KMS-11 (cell line): ENCODE measurements around the gene TNNT3.

Experiments used
- H2AFZ ChIP-seq: fragments of 200-600 bp; sonication (generic); 2 replicates; pipeline ENCODE4 v1.6.1; 2016; ENCODE audit warnings: antibody characterized with exemption, mixed run types, low read depth
- H3K27ac ChIP-seq: fragments of 200-600 bp; sonication (generic); 2 replicates; pipeline ENCODE4 v1.6.1; 2016; ENCODE audit warnings: mild to moderate bottlenecking, mixed run types
- H3K27me3 ChIP-seq: fragments of 200-600 bp; sonication (generic); 2 replicates; pipeline ENCODE4 v1.6.1; 2017; ENCODE audit warnings: mild to moderate bottlenecking, low read depth, mixed run types, moderate library complexity; ENCODE audit not compliant: insufficient read depth
- H3K36me3 ChIP-seq: fragments of 200-600 bp; sonication (generic); 2 replicates; pipeline ENCODE4 v1.6.1; 2017; ENCODE audit warnings: mild to moderate bottlenecking, mixed run types; ENCODE audit not compliant: insufficient read depth
- H3K4me1 ChIP-seq: fragments of 200-600 bp; sonication (generic); 2 replicates; pipeline ENCODE4 v1.6.1; 2016; ENCODE audit warnings: mild to moderate bottlenecking, low read depth, mixed run types; ENCODE audit not compliant: poor library complexity, severe bottlenecking
- H3K4me2 ChIP-seq: fragments of 200-600 bp; sonication (generic); 2 replicates; pipeline ENCODE4 v1.7.0; 2016; ENCODE audit warnings: mild to moderate bottlenecking, mixed run types
- H3K4me3 ChIP-seq: fragments of 200-600 bp; sonication (generic); IDR thresholded peaks from 2 replicates; pipeline ENCODE4 v1.6.1; 2017; ENCODE audit warnings: low read depth, low read length, mixed read lengths; ENCODE audit not compliant: insufficient read depth
- H3K79me2 ChIP-seq: fragments of 200-600 bp; sonication (generic); 2 replicates; pipeline ENCODE4 v1.6.1; 2016; ENCODE audit warnings: low read depth, mixed run types; ENCODE audit not compliant: insufficient read depth
- H3K9ac ChIP-seq: fragments of 200-600 bp; sonication (generic); 2 replicates; pipeline ENCODE4 v1.6.1; 2016; ENCODE audit warnings: mild to moderate bottlenecking, mixed run types
- H4K20me1 ChIP-seq: fragments of 200-600 bp; sonication (generic); 2 replicates; pipeline ENCODE4 v1.6.1; 2016; ENCODE audit warnings: mild to moderate bottlenecking, mixed run types; ENCODE audit not compliant: insufficient read depth
- TF ChIP-seq, protein P1 (sequence below): fragments of 200-600 bp; sonication (generic); conservative IDR thresholded peaks from 2 replicates; pipeline ENCODE4 v1.6.1; 2017; ENCODE audit warnings: low read depth, mild to moderate bottlenecking, antibody characterized with exemption, low read length, moderate library complexity, mixed read lengths

Gene TNNT3

DNA sequence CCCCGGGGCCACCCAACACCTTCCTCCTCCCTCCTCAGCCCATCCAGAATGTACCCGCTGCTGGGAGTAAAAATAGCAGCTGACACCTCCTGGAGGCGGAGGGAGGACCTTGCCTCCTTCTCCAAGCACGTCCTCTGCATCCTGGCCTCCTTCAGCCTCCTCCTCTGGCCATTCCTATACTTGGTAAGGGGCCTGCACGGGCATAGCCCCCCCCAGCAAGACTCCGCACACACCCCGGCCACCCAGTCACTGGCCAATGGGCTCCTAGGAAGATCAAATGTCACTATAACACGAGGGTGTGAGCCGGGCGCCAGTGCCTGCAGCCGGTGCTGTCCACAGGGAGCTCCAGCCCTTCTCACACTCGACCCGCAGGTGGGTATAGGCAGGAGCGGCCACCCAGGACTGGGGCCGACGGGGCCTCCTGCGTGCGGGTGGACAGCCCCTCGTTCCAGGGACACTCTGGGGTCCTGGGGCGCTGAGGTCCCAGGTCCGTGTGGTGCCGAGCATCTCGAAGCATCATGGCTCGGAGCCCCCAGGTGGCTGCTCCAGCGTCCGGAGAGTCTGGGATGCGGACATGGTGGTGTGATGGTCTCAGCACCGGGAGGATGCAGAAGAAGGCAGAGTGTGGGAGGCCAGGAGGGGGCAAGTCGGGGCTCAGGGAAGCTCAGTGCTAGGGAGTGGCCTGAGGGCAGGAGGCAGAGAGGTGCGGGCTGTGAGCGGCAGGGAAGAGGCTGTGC lies at the start of gene TNNT3:
Gene TNNT3 (plus strand): TSS at position 313 of the 737 bp plus-strand sequence. CDS start 3,172 bp downstream, outside the sequence.
- H3K4me2 ChIP-seq, result no peak within 1 kb of the TSS

GRCh38 chr11:1870326-1870696 lies 49.2 kb upstream of the TNNT3 start:
- Histone ChIP-seq H3K9ac (no peak overlapping the region), H2AFZ (no peak overlapping the region), H3K36me3 (no peaks in the 10 kb centered on the region), H4K20me1 (no peaks in the 10 kb centered on the region), H3K4me3 (no peak overlapping the region), H3K4me2 (no peak overlapping the region), H3K27ac (no peak overlapping the region), H3K79me2 (no peaks in the 10 kb centered on the region), H3K4me1 (no peaks in the 10 kb centered on the region), H3K27me3 (peaks cover 85% of the 10 kb centered on the region)
- TF ChIP-seq, protein P1, sequence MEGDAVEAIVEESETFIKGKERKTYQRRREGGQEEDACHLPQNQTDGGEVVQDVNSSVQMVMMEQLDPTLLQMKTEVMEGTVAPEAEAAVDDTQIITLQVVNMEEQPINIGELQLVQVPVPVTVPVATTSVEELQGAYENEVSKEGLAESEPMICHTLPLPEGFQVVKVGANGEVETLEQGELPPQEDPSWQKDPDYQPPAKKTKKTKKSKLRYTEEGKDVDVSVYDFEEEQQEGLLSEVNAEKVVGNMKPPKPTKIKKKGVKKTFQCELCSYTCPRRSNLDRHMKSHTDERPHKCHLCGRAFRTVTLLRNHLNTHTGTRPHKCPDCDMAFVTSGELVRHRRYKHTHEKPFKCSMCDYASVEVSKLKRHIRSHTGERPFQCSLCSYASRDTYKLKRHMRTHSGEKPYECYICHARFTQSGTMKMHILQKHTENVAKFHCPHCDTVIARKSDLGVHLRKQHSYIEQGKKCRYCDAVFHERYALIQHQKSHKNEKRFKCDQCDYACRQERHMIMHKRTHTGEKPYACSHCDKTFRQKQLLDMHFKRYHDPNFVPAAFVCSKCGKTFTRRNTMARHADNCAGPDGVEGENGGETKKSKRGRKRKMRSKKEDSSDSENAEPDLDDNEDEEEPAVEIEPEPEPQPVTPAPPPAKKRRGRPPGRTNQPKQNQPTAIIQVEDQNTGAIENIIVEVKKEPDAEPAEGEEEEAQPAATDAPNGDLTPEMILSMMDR, result no peak

More for the DNA sequence above, at the start of gene TNNT3:
- no peak within 1 kb of the TSS for H3K4me3 ChIP-seq
- H3K27ac ChIP-seq, result no peak within 1 kb of the TSS
- no peaks in the 10 kb centered on the region for H3K4me1 ChIP-seq
- TF ChIP-seq, protein P1, result no peak
- no peak within 1 kb of the TSS for H3K9ac ChIP-seq
- no peaks in the 10 kb centered on the region for H3K79me2 ChIP-seq
- no peaks in the 10 kb centered on the region for H4K20me1 ChIP-seq
- H3K27me3 ChIP-seq, result peaks cover 70% of the 10 kb centered on the region
- no peak within 1 kb of the TSS for H2AFZ ChIP-seq
- no peaks in the 10 kb centered on the region for H3K36me3 ChIP-seq

DNA sequence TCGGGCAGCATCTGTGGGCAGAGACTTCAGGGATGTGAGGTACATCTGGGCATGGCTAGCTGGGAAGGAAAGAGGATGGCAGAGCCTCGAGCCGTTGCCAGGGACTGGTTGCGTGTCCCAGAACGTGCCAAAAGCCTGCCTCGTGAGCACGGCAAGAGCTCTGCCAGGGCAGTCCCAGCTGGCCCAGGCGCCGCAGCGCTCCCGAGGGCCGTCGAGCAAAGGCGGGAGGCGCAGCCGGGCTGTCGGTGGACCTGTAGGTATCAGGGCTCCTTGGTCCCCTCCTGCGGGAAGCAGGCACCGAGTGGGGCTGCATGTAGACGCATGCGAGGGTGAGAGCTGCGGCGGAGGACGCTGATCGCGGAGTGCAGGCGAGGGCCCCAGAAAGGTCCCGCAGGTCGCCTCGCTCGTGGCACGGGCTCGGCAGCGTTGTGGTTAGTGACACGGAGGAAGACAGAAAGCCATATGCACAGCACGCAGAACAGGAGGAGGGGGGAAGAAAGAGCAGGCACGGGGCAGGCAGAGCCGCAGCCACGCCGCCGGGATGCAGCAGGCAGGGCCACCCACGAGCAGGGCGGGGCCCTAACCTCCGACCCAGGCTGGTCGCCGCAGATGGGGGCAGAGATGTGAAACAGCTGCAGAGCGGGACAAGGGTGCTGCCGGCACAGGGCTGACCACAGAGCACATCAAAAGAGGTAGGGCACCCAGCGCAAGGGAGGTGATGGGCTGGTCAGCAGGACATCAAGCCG lies 48.6 kb upstream of the TNNT3 start:
- no peaks in the 10 kb centered on the region for H3K4me1 ChIP-seq
- no peaks in the 10 kb centered on the region for H3K36me3 ChIP-seq
- no peak overlapping the region for H2AFZ ChIP-seq
- no peak overlapping the region for H3K4me2 ChIP-seq
- TF ChIP-seq, protein P1, result no peak
- no peak overlapping the region for H3K4me3 ChIP-seq
- no peaks in the 10 kb centered on the region for H3K79me2 ChIP-seq
- no peak overlapping the region for H3K27ac ChIP-seq
- peaks cover 85% of the 10 kb centered on the region for H3K27me3 ChIP-seq
- no peaks in the 10 kb centered on the region for H4K20me1 ChIP-seq
- H3K9ac ChIP-seq, result no peak overlapping the region

DNA sequence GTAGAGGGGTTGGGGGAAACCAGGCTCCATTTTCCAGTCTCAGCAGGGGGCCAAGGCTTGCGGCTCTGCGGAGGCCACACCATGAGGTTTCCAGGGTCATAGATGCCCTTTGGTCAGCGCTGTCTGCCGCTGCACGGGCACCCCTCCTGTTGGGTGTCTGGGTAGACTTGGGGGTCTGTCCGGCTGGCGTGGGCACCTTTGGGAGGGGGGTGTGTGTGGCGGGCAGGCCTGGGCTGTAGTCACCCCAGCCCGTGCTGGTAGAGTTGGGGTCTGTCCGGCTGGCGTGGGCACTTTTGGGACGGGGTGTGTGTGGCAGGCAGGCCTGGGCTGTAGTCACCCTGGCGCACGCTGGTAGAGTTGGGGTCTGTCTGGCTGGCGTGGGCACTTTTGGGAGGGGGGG lies 48.0 kb upstream of the TNNT3 start:
- no peaks in the 10 kb centered on the region for H4K20me1 ChIP-seq
- H3K9ac ChIP-seq, result no peak overlapping the region
- H3K27me3 ChIP-seq, result peaks cover 85% of the 10 kb centered on the region
- H3K27ac ChIP-seq, result no peak overlapping the region
- H3K4me1 ChIP-seq, result no peaks in the 10 kb centered on the region
- TF ChIP-seq, protein P1, result no peak
- H3K4me2 ChIP-seq, result no peak overlapping the region
- no peak overlapping the region for H3K4me3 ChIP-seq
- H2AFZ ChIP-seq, result no peak overlapping the region
- H3K79me2 ChIP-seq, result no peaks in the 10 kb centered on the region
- no peaks in the 10 kb centered on the region for H3K36me3 ChIP-seq
